Measurements from ENCODE around the gene SHROOM3. TPM values are rescaled to one million over a fixed set of nuclear protein-coding genes. Genes with fewer than 3 reads are reported as not detected.
A peak's percentile ranks its signal among the peaks of the same experiment; 100 is the strongest.

SHROOM3 gene
- total and polyA plus RNA-seq, 2 donors from 2014 or later, result 5.5 to 67.3 TPM

DNA sequence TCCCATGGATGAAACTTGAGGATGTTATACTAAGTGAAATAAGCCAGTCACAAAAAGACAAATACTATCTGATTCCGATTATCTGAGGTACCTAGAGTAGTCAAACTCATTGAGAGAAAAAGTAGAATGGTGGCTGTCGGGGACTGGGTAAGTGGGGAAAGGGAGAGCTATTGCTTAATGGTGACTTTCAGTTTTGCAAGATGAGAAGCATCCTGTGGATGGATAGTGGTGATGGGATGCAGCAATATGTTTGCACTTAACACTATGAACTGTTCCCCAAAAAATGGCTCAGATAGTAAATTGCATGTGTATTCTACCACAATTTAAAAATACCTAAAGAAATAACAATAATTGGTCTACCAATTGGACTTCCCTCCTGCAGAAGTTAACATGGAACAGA is 181.5 kb downstream of the SHROOM3 start:
- Histone ChIP-seq H3K27me3 (ENCODE audit: control insufficient read depth, insufficient read depth, low read length) (no peaks in the 10 kb centered on the region), H3K4me1 (ENCODE audit: control insufficient read depth in 2 of 3, insufficient read depth in 2 of 3, low read depth in 1 of 3, low read length in 3 of 3) (peaks cover 4 to 15% (median 5%) of the 10 kb centered on the region in 3 donors), H3K36me3 (ENCODE audit: control insufficient read depth in 2 of 3, insufficient read depth in 3 of 3, low read length in 3 of 3) (no peaks in the 10 kb centered on the region), H3K27ac (ENCODE audit: low read depth in 2 of 2, low read length in 2 of 2) (no peak overlapping the region), H3K9me3 (ENCODE audit: control insufficient read depth in 2 of 3, insufficient read depth in 1 of 3, low read length in 3 of 3) (no peaks in the 10 kb centered on the region), H3K4me3 (ENCODE audit: low read length in 3 of 3) (no peak overlapping the region), H3K9ac (ENCODE audit: low read length in 3 of 3) (no peak overlapping the region)
- DNase-seq (no peak), FAIRE-seq (no peak)
- intact Hi-C loops (cut with DNase I), result no loop called here
- TF ChIP-seq CTCF (IDR thresholded peaks at IDR 0.05; ENCODE audit: borderline replicate concordance, extremely low read depth, insufficient read depth), result no peak

DNA sequence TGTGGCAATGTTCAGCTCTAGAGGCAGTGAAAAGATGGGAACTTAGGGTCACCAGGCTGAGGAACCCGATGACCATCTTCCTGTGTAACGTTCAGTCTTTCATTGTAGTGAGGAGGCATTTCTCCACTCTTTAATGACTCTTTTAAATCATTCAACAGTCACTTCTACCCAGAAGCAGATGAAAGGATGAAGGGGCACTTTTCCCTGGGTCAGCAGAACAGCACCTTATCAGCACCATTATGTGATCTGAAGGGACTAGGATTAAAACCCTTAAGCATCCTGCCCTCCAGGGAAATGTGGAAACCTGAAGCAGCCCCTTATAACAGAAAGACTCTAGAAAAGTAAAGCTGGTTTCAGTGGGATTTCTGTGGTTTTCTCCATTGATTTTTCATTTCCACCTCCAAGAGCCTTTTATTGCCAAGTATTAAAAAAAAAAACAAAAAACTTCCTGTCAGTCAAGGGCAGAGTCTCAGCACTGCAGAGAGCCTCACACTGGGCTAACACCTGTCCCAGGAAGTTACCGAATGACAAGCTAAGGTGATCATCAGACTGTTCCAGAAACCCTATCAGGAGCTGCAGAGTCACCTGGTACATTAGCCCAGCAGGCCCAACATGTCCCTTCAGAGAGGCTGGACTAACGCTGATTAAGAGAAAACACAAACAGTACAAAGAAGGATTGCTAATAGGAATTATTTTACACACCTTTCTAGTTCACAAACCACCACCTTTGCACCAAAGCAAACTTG is 185.9 kb downstream of the SHROOM3 start:
- H3K27ac ChIP-seq (ENCODE audit: low read depth in 2 of 2, low read length in 2 of 2), result peak overlapping the region; percentile 8 to 38
- peak overlapping the region in 1 of 3 donors; percentile 27 for H3K9ac ChIP-seq (ENCODE audit: low read length in 3 of 3)
- H3K36me3 ChIP-seq (ENCODE audit: control insufficient read depth in 2 of 3, insufficient read depth in 3 of 3, low read length in 3 of 3), result no peaks in the 10 kb centered on the region
- FAIRE-seq (no peak), DNase-seq (no peak)
- peaks cover 0 to 15% (median 3%) of the 10 kb centered on the region in 3 donors for H3K4me1 ChIP-seq (ENCODE audit: control insufficient read depth in 2 of 3, insufficient read depth in 2 of 3, low read depth in 1 of 3, low read length in 3 of 3)
- no peaks in the 10 kb centered on the region for H3K9me3 ChIP-seq (ENCODE audit: control insufficient read depth in 2 of 3, insufficient read depth in 1 of 3, low read length in 3 of 3)
- H3K4me3 ChIP-seq (ENCODE audit: low read length in 3 of 3), result no peak overlapping the region
- no peaks in the 10 kb centered on the region for H3K27me3 ChIP-seq (ENCODE audit: control insufficient read depth, insufficient read depth, low read length)
- intact Hi-C loops (cut with DNase I), result no loop called here
- no peak for TF ChIP-seq CTCF (IDR thresholded peaks at IDR 0.05; ENCODE audit: borderline replicate concordance, extremely low read depth, insufficient read depth)

GRCh38 chr4:76622126-76622525 is 187.1 kb downstream of the SHROOM3 start:
- DNase-seq (peak in 2 of 5 donors; percentile 57 to 65), FAIRE-seq (no peak)
- H3K4me3 ChIP-seq (ENCODE audit: low read length in 3 of 3), result no peak overlapping the region
- H3K4me1 ChIP-seq (ENCODE audit: control insufficient read depth in 2 of 3, insufficient read depth in 2 of 3, low read depth in 1 of 3, low read length in 3 of 3), result peaks cover 0 to 15% (median 3%) of the 10 kb centered on the region in 3 donors
- H3K9ac ChIP-seq (ENCODE audit: low read length in 3 of 3), result peak overlapping the region in 1 of 3 donors; percentile 0
- H3K27ac ChIP-seq (ENCODE audit: low read depth in 2 of 2, low read length in 2 of 2), result peak overlapping the region; percentile 59 to 79
- intact Hi-C loops (cut with DNase I), result no loop called here
- H3K36me3 ChIP-seq (ENCODE audit: control insufficient read depth in 2 of 3, insufficient read depth in 3 of 3, low read length in 3 of 3), result no peaks in the 10 kb centered on the region
- TF ChIP-seq CTCF (IDR thresholded peaks at IDR 0.05; ENCODE audit: borderline replicate concordance, extremely low read depth, insufficient read depth), result no peak
- no peaks in the 10 kb centered on the region for H3K27me3 ChIP-seq (ENCODE audit: control insufficient read depth, insufficient read depth, low read length)
- H3K9me3 ChIP-seq (ENCODE audit: control insufficient read depth in 2 of 3, insufficient read depth in 1 of 3, low read length in 3 of 3), result no peaks in the 10 kb centered on the region

All from kidney (tissue), 14 donors.